NK-92 treated with Interleukin-12 subunit alpha and Interleukin-12 subunit beta, amount 100 ng/mL, for 24 hours (cell line): ENCODE results near the gene MAGEC1.
"Not testable (repeated sequence)": the region's sequence is repeated elsewhere in the genome, so short reads cannot be mapped to it uniquely, and the experiment has no call there.

Experiments
- DNase-seq: peaks from one replicate; lab custom pipeline; 2025; lab: John Stamatoyannopoulos, UW

The MAGEC1 gene

DNA sequence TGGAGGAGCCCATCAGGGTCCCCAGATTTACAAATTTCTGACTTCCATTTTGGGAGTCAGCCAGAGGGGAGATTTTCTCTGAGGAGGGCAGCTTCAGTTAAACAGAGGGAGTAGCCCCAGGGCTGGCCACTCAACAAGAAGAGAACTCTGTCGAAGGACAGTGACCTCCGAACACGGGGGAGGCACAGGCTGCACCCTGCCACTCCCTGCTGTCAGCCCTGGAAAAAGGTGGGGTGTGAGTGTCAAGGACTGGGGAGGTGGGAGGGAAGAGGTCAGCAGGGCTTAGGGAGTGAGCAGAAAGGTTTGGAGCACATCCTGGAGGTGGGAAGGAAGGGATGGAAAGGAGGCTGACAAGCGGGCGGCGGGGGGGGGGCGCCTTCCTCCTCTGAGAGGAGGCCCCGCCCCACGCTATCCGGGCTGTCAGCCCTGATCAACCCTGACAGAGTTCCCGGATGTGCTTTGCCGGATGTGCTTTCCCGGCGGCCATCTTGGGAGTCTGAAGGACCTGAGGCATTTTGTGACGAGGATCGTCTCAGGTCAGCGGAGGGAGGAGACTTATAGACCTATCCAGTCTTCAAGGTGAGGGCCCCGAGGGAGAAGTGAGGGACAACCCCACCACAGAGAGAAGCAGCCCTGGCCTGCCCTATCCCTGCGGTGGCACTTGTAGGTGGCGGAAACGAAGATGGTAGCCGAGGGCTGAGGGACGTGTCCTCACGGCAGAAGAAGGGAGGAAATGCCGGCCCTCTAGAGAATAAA is at the start of gene MAGEC1:
TSS of gene MAGEC1 (plus strand) at position 495 of the 756 bp plus-strand sequence. CDS start 1,179 bp downstream, outside the sequence.
- DNase-seq, result no peak

GRCh38 chrX:141857479-141857878 is 46.2 kb upstream of the MAGEC1 start:
- DNase-seq, result no peak

GRCh38 chrX:141879616-141880015 is 24.1 kb upstream of the MAGEC1 start:
- DNase-seq, result no peak

- not testable (repeated sequence) for DNase-seq
These were observed 14.9 kb upstream of the MAGEC1 start for GRCh38 chrX:141888811-141889210.

DNA sequence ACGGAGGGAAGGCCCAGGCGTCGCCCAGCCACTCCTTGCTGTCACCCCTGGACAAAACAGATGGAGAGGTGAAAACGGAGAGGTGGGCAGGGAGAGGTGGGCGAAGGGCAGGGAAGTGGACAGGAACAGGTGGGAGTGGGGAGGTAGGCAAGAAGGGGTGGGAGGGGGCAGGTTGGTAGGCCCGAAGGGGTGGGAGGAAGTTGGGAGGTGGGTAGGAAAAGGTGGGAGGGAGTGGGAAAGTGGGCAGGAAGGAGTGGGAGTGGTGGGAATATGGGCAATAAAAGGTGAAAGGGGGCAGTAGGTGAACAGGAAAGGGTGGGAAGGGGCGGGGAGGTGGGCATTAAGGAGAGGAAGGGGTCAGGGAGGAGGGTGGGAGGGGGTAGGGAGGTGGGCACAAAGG is 9.0 kb upstream of the MAGEC1 start:
- no peak for DNase-seq

DNA sequence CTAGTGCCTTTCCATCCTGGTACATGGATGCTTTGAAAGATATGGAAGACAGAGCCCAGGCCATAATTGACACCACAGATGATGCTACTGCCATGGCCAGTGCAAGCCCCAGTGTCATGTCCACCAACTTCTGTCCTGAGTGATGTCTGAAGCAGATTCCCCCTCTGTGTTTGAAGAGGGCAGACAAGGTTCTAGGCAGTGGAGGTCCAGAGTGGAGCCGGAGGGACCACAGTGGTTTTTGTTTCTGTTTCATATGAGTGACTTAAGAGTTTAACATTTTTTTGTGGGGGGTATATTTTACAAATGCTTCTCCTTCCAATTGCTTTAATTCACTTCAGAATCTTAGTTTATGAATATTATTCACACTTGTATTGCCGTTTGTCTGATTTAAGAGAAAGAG is 6.0 kb upstream of the MAGEC1 start:
- no peak for DNase-seq

GRCh38 chrX:141902366-141902765 is 1.3 kb upstream of the MAGEC1 start:
- DNase-seq, result no peak

DNA sequence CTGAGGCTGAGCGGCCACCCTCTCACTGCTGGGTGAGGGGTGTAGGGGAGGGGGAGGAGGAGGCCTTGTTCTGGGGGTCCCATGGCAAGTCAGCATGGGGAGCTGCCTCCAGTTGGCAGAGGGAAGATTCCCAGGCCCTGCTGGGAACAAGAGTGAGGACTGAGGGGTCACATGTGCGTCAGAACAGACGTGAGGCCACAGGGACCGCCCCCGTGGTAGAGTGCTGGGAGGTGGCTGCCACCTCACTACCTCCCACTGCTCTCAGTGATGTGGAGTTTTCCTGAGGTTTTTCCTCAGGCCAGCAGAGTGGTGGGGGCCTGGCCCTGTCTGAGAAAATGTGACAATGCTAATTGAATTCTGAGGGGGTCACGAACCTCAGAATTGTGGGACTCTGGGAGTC is 568 bp downstream of the MAGEC1 start:
- no peak for DNase-seq

DNA sequence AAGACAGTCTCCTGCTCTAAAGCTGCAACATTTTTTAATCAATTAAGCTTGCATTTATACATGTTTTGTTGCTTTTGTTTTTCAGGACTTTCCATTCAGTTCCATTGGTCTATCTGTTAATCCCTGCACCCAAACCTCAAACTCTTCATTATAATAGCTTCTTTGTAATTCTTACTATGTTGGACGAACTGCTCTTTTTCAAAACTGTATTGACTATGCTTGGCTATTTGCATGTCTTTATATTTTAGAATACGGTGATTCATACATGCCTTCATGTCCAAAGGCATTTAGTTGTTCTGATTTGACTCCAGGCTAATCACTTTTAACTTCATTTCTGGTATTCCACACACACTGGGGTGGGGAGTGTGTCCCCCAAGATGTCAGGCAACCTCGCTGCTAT is 14.1 kb downstream of the MAGEC1 start:
- no peak for DNase-seq

GRCh38 chrX:141924293-141924692 is 20.6 kb downstream of the MAGEC1 start:
- DNase-seq, result no peak

- DNase-seq, result no peak
These were observed 24.7 kb downstream of the MAGEC1 start for GRCh38 chrX:141928432-141928831.

DNA sequence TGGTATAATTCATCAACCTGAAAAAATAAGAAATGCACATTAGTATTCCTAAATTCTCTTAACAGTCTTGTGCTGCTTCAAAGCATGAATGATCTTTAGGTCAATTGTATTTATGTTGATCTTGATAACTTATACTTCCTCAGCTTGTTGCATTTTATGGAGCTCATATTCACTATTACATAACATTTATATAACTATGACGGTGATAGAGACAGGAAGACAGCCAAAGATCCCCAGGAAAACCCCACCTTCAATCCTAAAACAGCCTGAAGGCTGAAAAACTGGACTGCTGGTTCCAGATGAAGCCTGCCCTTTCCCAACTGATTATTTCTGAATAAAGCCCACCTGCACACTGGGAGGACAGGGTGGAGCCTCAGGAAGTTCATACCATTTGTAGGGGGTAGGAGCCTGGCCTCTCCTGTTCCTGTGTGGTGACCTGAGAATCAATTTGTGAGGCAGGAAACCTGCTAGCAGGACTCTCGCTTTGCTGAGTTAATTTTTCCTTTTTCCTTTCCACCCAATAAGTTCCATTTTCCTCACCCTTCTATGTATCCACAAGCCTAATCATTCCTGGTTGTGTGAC is 30.5 kb downstream of the MAGEC1 start:
- no peak for DNase-seq

- DNase-seq, result no peak
These were observed 32.0 kb downstream of the MAGEC1 start for GRCh38 chrX:141935645-141936044.

DNA sequence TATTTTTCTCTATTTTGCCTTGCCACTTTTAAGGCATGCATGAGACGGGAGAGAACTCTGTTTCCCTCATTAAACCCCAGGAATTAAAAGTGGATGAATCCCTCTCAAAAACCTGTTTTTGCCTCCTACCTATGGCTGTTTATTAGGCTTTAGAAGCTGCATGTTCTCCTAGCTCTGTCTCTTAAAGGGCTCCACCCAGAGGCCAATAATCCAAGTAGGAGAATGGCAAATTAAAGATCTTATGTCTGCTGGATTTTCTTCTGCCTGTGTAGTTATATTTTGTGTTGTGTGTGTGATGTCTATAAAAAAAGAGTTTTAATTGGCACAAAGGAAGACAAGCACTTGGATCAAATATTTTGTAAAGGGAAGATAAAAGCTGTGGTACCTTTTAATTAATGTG is 32.4 kb downstream of the MAGEC1 start:
- no peak for DNase-seq

- DNase-seq, result no peak
These were observed 37.5 kb downstream of the MAGEC1 start for GRCh38 chrX:141941234-141941633.

GRCh38 chrX:141945426-141945825 is 41.7 kb downstream of the MAGEC1 start:
- no peak for DNase-seq

DNA sequence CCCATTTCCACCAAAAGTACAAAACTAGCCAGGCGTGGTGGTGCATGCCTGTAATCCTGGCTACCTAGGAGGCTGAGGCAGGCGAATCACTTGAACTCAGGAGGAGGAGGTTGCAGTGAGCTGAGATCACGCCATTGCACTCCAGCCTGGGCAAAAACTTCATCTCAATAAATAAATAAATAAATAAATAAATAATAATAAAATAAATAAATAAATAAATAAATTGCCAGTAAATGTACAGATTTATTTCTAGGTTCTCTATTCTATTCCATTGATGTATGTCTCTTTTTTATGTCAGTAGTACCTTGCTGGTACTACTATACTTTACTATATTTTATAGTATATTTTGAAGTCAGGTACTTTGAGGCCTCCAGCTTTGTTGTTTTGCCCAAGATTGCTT is 43.7 kb downstream of the MAGEC1 start:
- no peak for DNase-seq

DNA sequence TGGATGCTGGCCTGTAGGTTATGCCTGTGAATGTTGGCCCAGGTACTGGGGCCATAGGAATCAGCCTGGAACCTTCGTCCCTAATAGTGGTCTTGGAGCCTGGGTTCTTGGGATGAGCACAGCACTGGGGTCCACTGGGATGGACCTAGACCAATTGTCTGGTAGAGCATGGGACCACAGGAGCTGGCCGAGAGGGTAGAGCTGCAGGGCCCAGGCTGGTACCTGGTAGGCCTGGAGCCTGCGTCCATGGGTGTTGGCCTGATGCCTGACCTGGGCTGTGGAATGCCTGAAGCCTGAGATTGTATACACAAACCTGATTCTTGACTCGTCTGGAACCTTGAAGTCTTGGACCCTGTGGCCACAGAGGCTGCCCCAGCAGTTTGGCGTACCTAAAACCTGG is 48.9 kb downstream of the MAGEC1 start:
- no peak for DNase-seq

GRCh38 chrX:141958675-141959074 is 55.0 kb downstream of the MAGEC1 start:
- DNase-seq, result no peak
